Nephron (organoid): Measurements from ENCODE around the gene METTL25B.
A peak's percentile ranks its signal among the peaks of the same experiment; 100 is the strongest.

ENCODE experiments used
- H3K27ac Mint-ChIP-seq, 3 experiments: 2 replicates each; pipeline ENCODE4 v1.8.0; 2020; ENCODE audit warnings: mixed read lengths in 3 of 3, mild to moderate bottlenecking in 2 of 3, moderate library complexity in 1 of 3
- H3K27me3 Mint-ChIP-seq: 2 replicates; pipeline ENCODE4 v1.8.0; 2021; ENCODE audit warnings: low read depth, mild to moderate bottlenecking, moderate library complexity, mixed read lengths
- H3K36me3 Mint-ChIP-seq: 2 replicates; pipeline ENCODE4 v1.8.0; 2020; ENCODE audit warnings: low read depth, mixed read lengths
- H3K4me1 Mint-ChIP-seq: 2 replicates; pipeline ENCODE4 v1.8.0; 2020; ENCODE audit warnings: mixed read lengths
- H3K4me3 Mint-ChIP-seq, 3 experiments: 2 replicates each; pipeline ENCODE4 v1.8.0; 2020; ENCODE audit warnings: mild to moderate bottlenecking in 3 of 3, mixed read lengths in 3 of 3, moderate library complexity in 2 of 3
- H3K9me3 Mint-ChIP-seq: 2 replicates; pipeline ENCODE4 v1.8.0; 2020; ENCODE audit warnings: mixed read lengths
- CTCF ChIP-seq, 3 experiments: fragments of 200-600 bp; sonication (generic); IDR thresholded peaks; one replicate each; pipeline ENCODE4 v1.5.0; 2021; ENCODE audit warnings: antibody characterized with exemption in 3 of 3; ENCODE audit not compliant: unreplicated experiment in 3 of 3

The METTL25B gene

GRCh38 chr1:156727926-156728598 lies at the start of gene METTL25B:
Gene METTL25B, plus strand, starts transcription at chr1:156728469. Its CDS starts 636 bp downstream, at chr1:156729105.
- Mint-ChIP-seq H3K36me3 (peaks cover 19% of the 10 kb centered on the region), H3K4me1 (peaks cover 23% of the 10 kb centered on the region), H3K27ac (peak within 1 kb of the TSS; percentile 85 to 94 (median 91)), H3K27me3 (no peaks in the 10 kb centered on the region), H3K9me3 (no peaks in the 10 kb centered on the region), H3K4me3 (no peak within 1 kb of the TSS)
- TF ChIP-seq CTCF (IDR thresholded peaks at IDR 0.05; ENCODE audit: unreplicated experiment in 3 of 3): no peak

GRCh38 chr1:156680056-156680455 lies 48.2 kb upstream of the METTL25B start:
- Mint-ChIP-seq H3K36me3 (peaks cover 8% of the 10 kb centered on the region), H3K27ac (no peak overlapping the region), H3K4me3 (no peak overlapping the region), H3K4me1 (peaks cover 20% of the 10 kb centered on the region), H3K27me3 (peaks cover 32% of the 10 kb centered on the region), H3K9me3 (no peaks in the 10 kb centered on the region)
- TF ChIP-seq CTCF (IDR thresholded peaks at IDR 0.05; ENCODE audit: unreplicated experiment in 3 of 3): no peak

- Mint-ChIP-seq H3K4me1 (peaks cover 13% of the 10 kb centered on the region), H3K4me3 (no peak overlapping the region), H3K9me3 (no peaks in the 10 kb centered on the region), H3K27me3 (peaks cover 32% of the 10 kb centered on the region), H3K36me3 (no peaks in the 10 kb centered on the region), H3K27ac (no peak overlapping the region)
- TF ChIP-seq CTCF (IDR thresholded peaks at IDR 0.05; ENCODE audit: unreplicated experiment in 3 of 3): no peak
These were observed 46.9 kb upstream of the METTL25B start for GRCh38 chr1:156681196-156681960.

- Mint-ChIP-seq H3K9me3 (no peaks in the 10 kb centered on the region), H3K4me3 (no peak overlapping the region), H3K27ac (no peak overlapping the region), H3K4me1 (peaks cover 11% of the 10 kb centered on the region), H3K27me3 (peaks cover 31% of the 10 kb centered on the region), H3K36me3 (no peaks in the 10 kb centered on the region)
- TF ChIP-seq CTCF (IDR thresholded peaks at IDR 0.05; ENCODE audit: unreplicated experiment in 3 of 3): no peak
These were observed 45.9 kb upstream of the METTL25B start for GRCh38 chr1:156682166-156682890.

DNA sequence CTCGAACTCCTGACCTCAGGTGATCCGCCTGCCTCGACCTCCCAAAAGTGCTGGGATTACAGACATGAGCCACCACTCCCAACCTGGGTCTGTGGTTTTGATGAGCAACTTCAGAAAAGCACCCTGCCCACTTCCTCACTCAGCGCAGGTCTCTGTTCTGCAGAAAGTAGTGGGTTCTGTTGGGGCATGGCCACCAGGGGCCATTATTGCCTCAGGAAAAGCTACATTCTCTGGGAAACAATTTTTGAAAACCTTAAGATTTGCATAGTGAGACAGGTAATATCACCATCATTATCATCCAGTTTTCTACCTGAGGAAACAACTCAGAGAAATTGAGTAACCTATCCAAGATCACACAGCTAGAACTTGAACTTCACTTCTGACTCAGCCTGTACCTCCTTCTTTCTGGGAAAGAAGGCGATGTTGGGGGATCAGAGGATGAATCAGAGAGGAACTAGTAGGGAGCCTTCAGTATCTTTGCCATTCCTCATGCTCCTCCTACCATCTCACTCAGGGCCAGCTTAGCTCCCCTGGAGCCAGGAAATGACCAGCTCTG lies 44.0 kb upstream of the METTL25B start:
- Mint-ChIP-seq H3K27ac (no peak overlapping the region), H3K27me3 (peaks cover 28% of the 10 kb centered on the region), H3K9me3 (no peaks in the 10 kb centered on the region), H3K36me3 (no peaks in the 10 kb centered on the region), H3K4me1 (peaks cover 4% of the 10 kb centered on the region), H3K4me3 (no peak overlapping the region)
- no peak for TF ChIP-seq CTCF (IDR thresholded peaks at IDR 0.05; ENCODE audit: unreplicated experiment in 3 of 3)
